Liver (tissue), 9 donors: ENCODE data around the gene TEX10. TPM values are rescaled to one million over a fixed set of nuclear protein-coding genes. Genes with fewer than 3 reads are reported as not detected.
"Not testable (repeated sequence)": the region's sequence is repeated elsewhere in the genome, so short reads cannot be mapped to it uniquely, and the experiment has no call there.

ENCODE experiments used
- DNase-seq: peaks from one replicate; pipeline ENCODE4 v3.0.0-alpha.2; 2017; ENCODE audit warnings: low spot score
- H3K27ac ChIP-seq, 2 donors: one replicate each; pipeline ENCODE4 v1.7.0; 2013; ENCODE audit warnings: inconsistent platforms in 2 of 2, low read length in 2 of 2, control low read depth in 1 of 2, low read depth in 1 of 2, mild to moderate bottlenecking in 1 of 2
- H3K27me3 ChIP-seq, 4 donors: one replicate each; pipeline versions ENCODE4 v1.6.1 to v1.7.0; 2013; ENCODE audit warnings: low read length in 3 of 4, inconsistent platforms in 1 of 4, mild to moderate bottlenecking in 1 of 4, moderate library complexity in 1 of 4; ENCODE audit not compliant: control insufficient read depth in 4 of 4, insufficient read depth in 4 of 4
- H3K36me3 ChIP-seq, 4 donors: one replicate each; pipeline versions ENCODE4 v1.6.1 to v1.7.0; 2013; ENCODE audit warnings: low read length in 3 of 4, mild to moderate bottlenecking in 3 of 4, low read depth in 1 of 4, moderate library complexity in 1 of 4; ENCODE audit not compliant: control insufficient read depth in 4 of 4, insufficient read depth in 3 of 4
- H3K4me1 ChIP-seq, 4 donors: one replicate each; pipeline versions ENCODE4 v1.6.1 to v1.7.0; 2013; ENCODE audit warnings: low read length in 3 of 4, mild to moderate bottlenecking in 3 of 4, moderate library complexity in 1 of 4; ENCODE audit not compliant: control insufficient read depth in 4 of 4, insufficient read depth in 4 of 4
- H3K4me3 ChIP-seq, 3 donors: one replicate each; pipeline versions ENCODE4 v1.6.1 to v1.7.0; 2013; ENCODE audit warnings: low read length in 3 of 3, control low read depth in 1 of 3, low read depth in 1 of 3, mild to moderate bottlenecking in 1 of 3
- H3K9ac ChIP-seq, 2 donors: one replicate each; pipeline ENCODE4 v1.7.0; 2013; ENCODE audit warnings: low read length in 2 of 2, mild to moderate bottlenecking in 2 of 2, moderate library complexity in 2 of 2, control low read depth in 1 of 2, low read depth in 1 of 2
- H3K9me3 ChIP-seq, 4 donors: one replicate each; pipeline versions ENCODE4 v1.6.1 to v1.7.0; 2013; ENCODE audit warnings: low read length in 3 of 4; ENCODE audit not compliant: control insufficient read depth in 4 of 4
- ATF3 ChIP-seq: IDR thresholded peaks from 2 replicates; pipeline ENCODE4 v1.6.1; 2016; ENCODE audit warnings: antibody characterized with exemption
- FOXA1 ChIP-seq: IDR thresholded peaks from 2 replicates; pipeline ENCODE4 v1.6.1; 2016; ENCODE audit warnings: antibody characterized with exemption
- FOXA2 ChIP-seq: IDR thresholded peaks from 2 replicates; pipeline ENCODE4 v1.6.1; 2016; ENCODE audit warnings: antibody characterized with exemption
- HNF4A ChIP-seq, 2 donors: conservative IDR thresholded peaks; 2 replicates each; pipeline ENCODE4 v1.6.1; 2016; ENCODE audit warnings: antibody characterized with exemption in 2 of 2, mild to moderate bottlenecking in 2 of 2
- HNF4G ChIP-seq: IDR thresholded peaks from 2 replicates; pipeline ENCODE4 v1.6.1; 2016; ENCODE audit warnings: antibody characterized with exemption
- JUND ChIP-seq, 2 donors: IDR thresholded peaks; 2 replicates each; pipeline ENCODE4 v1.6.1; 2016; ENCODE audit warnings: antibody characterized with exemption in 2 of 2
- NR2F2 ChIP-seq: IDR thresholded peaks from 2 replicates; pipeline ENCODE4 v1.6.1; 2016; ENCODE audit warnings: antibody characterized with exemption
- REST ChIP-seq: IDR thresholded peaks from 2 replicates; pipeline ENCODE4 v1.6.1; 2016; ENCODE audit warnings: antibody characterized with exemption, mild to moderate bottlenecking
- TAF1 ChIP-seq: conservative IDR thresholded peaks from 2 replicates; pipeline ENCODE4 v1.6.1; 2016; ENCODE audit warnings: antibody characterized with exemption, mild to moderate bottlenecking
- YY1 ChIP-seq: IDR thresholded peaks from 2 replicates; pipeline ENCODE4 v1.6.1; 2016; ENCODE audit warnings: antibody characterized with exemption, mild to moderate bottlenecking
- ZBTB33 ChIP-seq: IDR thresholded peaks from 2 replicates; pipeline ENCODE4 v1.6.1; 2016; ENCODE audit warnings: antibody characterized with exemption
- WGBS: extraction: QIAGEN DNeasy Blood & Tissue Kit; methylation state at CpG from one replicate; pipeline ENCODE4 v1.1.7; 2013; 5-methylcytosine and 5-hydroxymethylcytosine counted together
- polyA plus RNA-seq, 2 donors: library from polyadenylated mRNA; stranded (reverse) in 1 of 2; unstranded in 1 of 2; fragments of 200-250 nt in 1 of 2; fragments of >200 nt in 1 of 2; fragmentation: Nextera tagmentation in 1 of 2; extraction: Ambion mirVana in 1 of 2; gene quantifications; one replicate each; pipeline versions ENCODE4 v1.2.1 to v1.2.3, GENCODE V29; 2013 to 2015
- total RNA-seq, 2 donors: library from RNA; depleted of rRNA; stranded (reverse); fragments of >200 nt; gene quantifications; one replicate each; pipeline ENCODE4 v1.2.3, GENCODE V29; 2014
- donor health status: healthy.
- donor health status: healthy.
- donor health status: healthy.
- donor health status: healthy.
- donor health status: healthy.

Gene TEX10
- total and polyA plus RNA-seq, 4 donors, result 3.3 to 10.0 (median 6.1) TPM

GRCh38 chr9:100392989-100393388 is 40.2 kb upstream of the TEX10 start:
- WGBS, result 98% methylated on average over 21 of the region's 21 CpGs
- not testable (repeated sequence) for DNase-seq, H3K27me3 ChIP-seq

GRCh38 chr9:100379862-100380261 is 27.1 kb upstream of the TEX10 start:
- Histone ChIP-seq H3K36me3 (no peaks in the 10 kb centered on the region), H3K9me3 (peaks cover 3 to 9% (median 7%) of the 10 kb centered on the region in 4 donors), H3K27me3 (no peaks in the 10 kb centered on the region), H3K9ac (no peak overlapping the region), H3K4me1 (no peaks in the 10 kb centered on the region), H3K27ac (no peak overlapping the region), H3K4me3 (no peak overlapping the region)
- TF ChIP-seq NR2F2 (no peak), TAF1 (no peak), ATF3 (no peak), FOXA1 (no peak), HNF4G (no peak), YY1 (no peak)
- no peak for DNase-seq
- WGBS, result 88% methylated on average over 4 of the region's 4 CpGs

More at GRCh38 chr9:100392989-100393388, 40.2 kb upstream of the TEX10 start:
- not testable (repeated sequence) for H3K36me3 ChIP-seq, H3K4me1 ChIP-seq, H3K9ac ChIP-seq, H3K27ac ChIP-seq, H3K4me3 ChIP-seq, H3K9me3 ChIP-seq

- Histone ChIP-seq H3K27ac (no peak overlapping the region), H3K36me3 (no peaks in the 10 kb centered on the region), H3K4me1 (no peaks in the 10 kb centered on the region), H3K9ac (no peak overlapping the region), H3K9me3 (peaks cover 0 to 4% (median 4%) of the 10 kb centered on the region in 4 donors), H3K4me3 (no peak overlapping the region), H3K27me3 (no peaks in the 10 kb centered on the region)
- TF ChIP-seq REST (no peak), FOXA1 (no peak), ZBTB33 (no peak), FOXA2 (no peak), YY1 (no peak), JUND (IDR thresholded peaks at IDR 0.05) (no peak), HNF4A (conservative IDR thresholded peaks at IDR 0.05) (no peak)
- DNase-seq, result no peak
- 80% methylated on average over 5 of the region's 5 CpGs for WGBS
Measured at GRCh38 chr9:100377015-100377414, 24.3 kb upstream of the TEX10 start.
